Measurements from ENCODE around the gene WFDC6.
"Not testable (repeated sequence)": the region's sequence is repeated elsewhere in the genome, so short reads cannot be mapped to it uniquely, and the experiment has no call there.

Gene WFDC6

GRCh38 chr20:45539382-45539781 is at the start of gene WFDC6:
WFDC6 (minus strand) TSS chr20:45539482; CDS start chr20:45539407, 75 bp downstream.
- no peak for DNase-seq

DNA sequence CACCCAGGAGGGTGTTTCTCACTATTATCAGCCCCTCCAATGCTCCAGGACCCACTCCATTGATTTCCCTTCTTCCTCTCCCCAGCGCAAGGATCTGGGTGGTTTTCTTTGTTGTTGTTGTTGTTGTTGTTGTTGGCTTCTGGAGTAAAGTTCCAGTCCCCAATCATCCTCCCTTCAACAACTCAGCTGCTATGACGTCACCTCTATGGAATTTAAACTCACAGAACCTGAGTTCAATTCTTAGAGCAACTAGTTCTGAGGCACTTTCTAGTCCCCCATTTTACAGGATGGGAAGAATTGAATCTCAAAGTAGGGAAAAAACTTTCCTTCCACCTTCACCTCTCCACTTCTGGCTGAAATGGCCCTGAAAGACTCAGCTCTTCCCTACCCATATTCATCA is 49.5 kb upstream of the WFDC6 start:
- no peak for DNase-seq

- DNase-seq = not testable (repeated sequence)
Observed at GRCh38 chr20:45585986-45586385, 46.7 kb upstream of the WFDC6 start.

DNA sequence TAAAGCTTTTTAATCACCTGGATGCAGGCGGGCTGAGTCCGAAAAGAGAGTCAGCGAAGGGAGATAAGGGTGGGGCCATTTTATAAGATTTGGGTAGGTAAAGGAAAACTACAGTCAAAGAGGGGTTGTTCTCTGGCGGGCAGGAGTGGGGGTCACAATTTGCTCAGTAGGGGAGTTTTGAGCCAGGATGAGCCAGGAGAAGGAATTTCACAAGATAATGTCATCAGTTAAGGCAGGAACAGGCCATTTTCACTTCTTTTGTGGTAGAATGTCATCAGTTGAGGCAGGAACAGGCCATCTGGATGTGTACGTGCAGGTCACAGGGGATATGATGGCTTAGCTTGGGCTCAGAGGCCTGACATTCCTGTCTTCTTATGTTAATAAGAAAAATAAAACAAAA is 45.0 kb upstream of the WFDC6 start:
- not testable (repeated sequence) for DNase-seq

DNA sequence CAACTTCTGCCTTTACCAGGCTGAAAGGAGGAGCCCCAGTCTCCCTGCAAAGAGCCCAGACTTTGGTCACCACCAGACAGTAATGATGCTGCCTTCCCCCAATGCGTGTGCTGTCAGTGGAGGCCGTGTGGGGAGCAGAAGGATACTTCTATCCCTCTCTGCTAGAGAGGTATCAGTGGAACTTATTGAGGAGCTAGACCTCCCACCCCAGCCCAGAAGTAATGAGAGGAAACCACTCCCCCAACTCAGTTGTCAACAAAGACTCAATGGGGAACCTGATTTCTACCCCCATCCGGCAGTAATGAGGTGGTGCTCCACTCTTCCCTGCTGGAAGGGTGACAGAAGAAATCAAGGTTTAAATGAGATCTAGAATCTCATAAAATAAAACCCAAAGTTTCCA is 44.2 kb upstream of the WFDC6 start:
- DNase-seq = no peak

DNA sequence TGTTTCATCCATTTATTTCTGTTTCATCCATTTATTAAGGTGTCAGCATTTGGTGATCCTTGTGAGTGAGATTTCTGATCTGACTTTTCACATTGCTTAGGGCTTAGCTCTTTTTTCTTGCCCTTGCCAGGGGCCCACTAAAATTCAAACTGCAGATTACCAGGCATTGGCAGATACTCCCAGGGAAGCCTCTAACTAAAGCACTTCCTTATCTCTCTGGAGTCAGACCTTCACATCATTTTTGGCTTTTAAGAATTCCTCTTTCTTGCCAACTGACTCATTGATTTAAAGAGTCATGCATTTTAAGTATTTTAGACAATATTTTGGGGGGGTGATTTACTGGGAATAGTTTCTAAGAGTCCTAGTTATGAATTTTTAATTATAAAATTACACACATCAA is 42.4 kb upstream of the WFDC6 start:
- no peak for DNase-seq

DNA sequence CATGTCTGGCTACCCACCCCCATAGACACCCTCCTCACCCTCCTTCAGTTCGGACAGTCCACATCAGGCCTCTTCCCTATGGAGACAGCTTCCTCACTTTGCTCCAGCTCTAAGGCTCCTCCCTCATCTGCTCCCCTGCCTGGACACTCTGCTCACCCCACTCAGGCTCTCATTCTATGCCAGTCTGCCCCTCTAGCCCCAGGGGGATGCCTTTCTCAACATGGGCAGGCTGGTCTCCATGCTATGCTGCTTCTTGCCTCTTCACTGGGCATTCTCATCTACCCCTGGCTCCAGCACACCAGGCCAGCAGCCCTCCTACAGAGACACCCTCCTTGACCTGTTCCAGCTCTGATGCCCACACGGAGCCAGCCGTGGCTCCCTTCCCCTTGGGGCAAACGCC is 39.9 kb upstream of the WFDC6 start, which contains the start of gene WFDC8:
Gene WFDC8, minus strand, starts transcription at position 101 of the 400 bp plus-strand sequence. Its CDS starts 37 bp downstream, at position 64.
- no peak for DNase-seq

DNA sequence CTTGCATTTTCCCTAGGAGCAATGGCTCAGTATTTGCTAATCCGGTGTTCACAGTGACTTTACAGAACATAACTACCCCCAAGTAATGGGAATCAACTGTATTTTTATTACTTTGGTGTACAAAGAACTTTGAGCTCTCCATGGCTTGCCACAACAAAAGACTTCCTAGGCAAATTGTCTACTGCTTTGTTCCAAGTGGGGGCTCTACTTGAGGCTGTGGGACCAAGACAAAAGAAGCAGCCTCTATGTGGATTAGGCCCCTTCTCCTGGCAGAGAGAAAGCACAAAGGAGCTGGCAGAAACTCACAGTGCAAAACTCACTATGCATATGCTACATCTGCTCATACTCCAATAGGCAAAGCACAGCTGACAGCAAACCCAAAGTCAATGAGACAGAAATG is 38.9 kb upstream of the WFDC6 start:
- DNase-seq = no peak

DNA sequence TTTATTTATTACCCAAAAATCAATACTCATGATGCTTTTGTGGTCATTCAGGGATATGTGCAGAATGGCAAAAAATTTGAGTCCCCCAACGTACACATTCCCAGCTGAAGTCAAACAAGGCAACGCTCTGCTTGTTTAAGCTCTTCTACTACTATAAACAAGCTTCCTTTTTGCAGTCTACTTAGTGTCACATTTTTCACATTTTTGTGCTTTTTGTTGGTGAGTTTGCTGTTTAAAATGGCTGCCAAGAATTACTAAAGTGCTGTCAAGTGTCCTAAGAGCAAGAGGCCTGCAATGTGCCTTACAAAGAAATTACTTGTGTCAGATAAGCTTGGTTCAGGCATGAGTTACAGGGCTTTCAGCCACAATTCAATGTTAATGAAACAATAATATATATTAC is 37.7 kb upstream of the WFDC6 start:
- DNase-seq = no peak

DNA sequence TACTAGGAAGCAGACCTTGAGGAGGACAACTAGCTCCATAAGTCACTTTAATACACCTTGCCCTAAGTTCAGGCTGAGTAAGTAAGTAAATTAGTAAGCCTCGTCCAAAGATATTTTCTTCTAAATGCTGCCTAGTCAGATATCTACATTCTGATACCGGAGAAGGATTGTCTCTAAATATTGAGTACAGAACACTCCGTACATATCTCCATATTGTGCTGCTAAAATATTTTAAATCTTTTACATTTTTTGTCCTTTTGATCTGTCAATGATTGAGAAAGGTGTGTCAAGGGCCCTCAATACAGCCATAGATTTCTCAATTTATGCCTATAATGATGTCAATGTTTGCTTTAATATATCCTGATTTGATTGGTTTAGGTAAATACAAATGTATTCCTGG is 36.6 kb upstream of the WFDC6 start:
- DNase-seq = no peak

- not testable (repeated sequence) for DNase-seq
Observed at GRCh38 chr20:45569650-45570049, 30.4 kb upstream of the WFDC6 start.

DNA sequence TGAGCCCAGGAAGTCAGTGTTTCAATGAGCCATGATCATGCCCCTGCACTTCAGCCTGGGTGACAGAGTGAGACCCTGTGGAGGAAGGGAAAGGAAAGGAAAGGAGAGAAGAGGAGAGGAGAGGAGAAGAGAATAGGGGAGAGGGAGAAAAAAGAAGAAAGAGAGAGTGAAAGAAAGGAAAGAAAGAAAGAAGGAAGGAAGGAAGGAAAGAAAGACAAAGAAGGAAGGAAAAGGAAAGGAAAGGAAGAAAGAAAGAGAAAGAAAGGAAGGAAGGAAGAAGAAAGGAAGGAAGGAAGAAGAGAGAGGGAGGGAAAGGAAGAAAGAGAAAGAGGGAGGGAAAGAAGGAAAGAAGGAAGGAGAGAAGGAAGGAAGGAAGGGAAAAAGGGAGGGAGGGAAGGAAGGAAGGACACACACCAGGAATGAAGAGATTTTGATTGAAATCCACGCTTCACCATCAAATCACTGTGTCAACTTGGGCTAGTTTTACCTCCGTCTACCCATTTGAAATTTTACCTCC is 25.5 kb upstream of the WFDC6 start:
- no peak for DNase-seq

DNA sequence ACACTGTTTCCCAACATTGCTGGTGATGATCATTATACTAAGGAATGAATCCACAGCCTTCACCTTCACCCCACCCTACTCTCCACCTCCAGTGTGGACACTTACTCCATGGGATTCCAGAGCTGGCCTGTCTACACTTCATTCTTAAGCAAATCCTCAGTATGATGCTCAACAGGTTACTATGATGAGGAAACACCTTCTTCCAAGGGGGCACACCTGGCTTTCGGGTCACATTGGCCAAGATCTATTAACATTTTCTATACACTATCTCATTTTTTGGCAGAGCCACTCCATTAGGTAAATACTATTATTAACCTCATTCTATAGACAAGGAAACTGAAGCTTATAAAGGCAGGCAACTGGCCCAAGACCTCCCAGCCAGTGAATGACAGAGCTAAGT is 15.9 kb upstream of the WFDC6 start:
- DNase-seq = no peak

DNA sequence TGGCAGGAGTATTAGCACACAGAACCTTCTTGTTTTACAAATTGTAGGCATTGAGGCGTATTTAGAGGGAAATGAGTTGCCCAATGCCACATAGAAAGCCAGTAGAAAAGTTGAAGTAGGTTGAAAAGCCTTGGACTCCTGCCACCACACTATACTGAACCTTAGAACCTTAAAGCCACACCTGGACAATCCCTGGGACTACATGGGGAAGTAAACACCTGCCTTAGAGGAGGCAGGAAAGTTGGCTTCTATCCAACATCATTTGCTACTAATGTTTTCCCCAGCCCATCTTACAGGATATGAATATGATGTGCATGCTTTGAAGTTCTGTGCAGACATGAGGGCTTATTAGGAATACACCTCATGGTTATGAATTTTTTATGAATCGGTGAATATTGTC is 13.2 kb upstream of the WFDC6 start:
- DNase-seq = no peak

DNA sequence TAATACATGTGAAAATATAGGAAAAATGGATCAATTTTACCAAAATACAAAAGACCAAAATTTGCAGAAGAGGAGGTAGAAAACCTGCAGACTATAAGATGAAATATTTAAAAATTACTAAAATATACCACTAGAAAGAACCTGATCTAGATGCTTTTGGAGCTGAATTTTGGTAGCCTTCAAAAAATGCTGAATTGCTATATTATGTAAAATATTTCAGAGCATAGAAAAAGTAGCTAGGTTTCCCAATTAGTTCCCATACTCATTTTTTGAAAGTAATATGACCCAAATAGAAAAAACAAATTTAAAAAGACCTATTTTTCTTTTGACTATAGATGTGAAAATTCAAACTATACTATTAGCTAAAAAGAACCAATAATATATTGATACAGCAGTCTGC is 11.5 kb upstream of the WFDC6 start:
- DNase-seq = no peak

- no peak for DNase-seq
Observed at GRCh38 chr20:45548410-45548809, 9.1 kb upstream of the WFDC6 start.

GRCh38 chr20:45547206-45547770 is 8.0 kb upstream of the WFDC6 start, which contains the start of gene EPPIN:
EPPIN (minus strand) TSS chr20:45547401; CDS start chr20:45547357, 44 bp downstream.
- no peak for DNase-seq

GRCh38 chr20:45545754-45546453 is 6.6 kb upstream of the WFDC6 start:
- DNase-seq = no peak

DNA sequence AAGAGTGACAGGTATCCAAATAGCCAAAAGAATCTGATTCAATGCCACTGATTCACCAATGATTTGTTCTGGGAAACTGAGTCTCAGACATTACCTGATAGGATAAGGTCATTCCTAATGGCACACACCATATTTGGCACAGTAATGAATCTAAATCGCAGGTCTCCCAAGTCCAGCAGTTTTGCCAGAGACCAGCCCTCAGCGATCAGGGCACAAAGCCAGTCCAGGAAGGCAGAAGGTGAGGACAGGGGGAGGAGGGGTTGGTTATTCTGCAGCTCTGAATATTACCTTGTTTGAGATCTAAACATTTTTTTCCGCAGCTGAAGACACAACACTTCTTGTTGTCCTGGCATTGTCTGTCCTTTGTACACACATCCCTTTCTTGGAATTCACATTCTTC is 6.1 kb upstream of the WFDC6 start:
- no peak for DNase-seq

GRCh38 chr20:45538209-45538799 is 978 bp downstream of the WFDC6 start:
- no peak for DNase-seq

DNA sequence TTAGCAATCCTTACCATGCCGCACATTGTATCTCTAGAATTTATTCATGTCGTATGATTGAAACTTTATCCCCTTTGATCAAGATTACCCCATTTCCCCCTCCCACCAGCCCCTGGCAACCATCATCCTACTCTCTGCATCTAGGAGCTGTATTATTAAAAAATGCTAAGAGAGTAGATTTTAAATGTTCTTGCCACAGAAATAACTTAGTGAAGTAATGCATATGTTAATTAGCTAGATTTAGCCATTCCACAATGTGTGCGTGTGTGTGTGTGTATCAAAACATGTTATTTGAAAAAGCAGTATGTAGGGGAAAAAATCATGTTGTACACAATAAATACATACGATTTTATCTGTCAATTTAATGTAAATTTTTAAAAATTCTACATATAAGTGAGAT is 12.0 kb downstream of the WFDC6 start:
- no peak for DNase-seq

- no peak for DNase-seq
Observed at GRCh38 chr20:45523821-45524220, 15.5 kb downstream of the WFDC6 start.

DNA sequence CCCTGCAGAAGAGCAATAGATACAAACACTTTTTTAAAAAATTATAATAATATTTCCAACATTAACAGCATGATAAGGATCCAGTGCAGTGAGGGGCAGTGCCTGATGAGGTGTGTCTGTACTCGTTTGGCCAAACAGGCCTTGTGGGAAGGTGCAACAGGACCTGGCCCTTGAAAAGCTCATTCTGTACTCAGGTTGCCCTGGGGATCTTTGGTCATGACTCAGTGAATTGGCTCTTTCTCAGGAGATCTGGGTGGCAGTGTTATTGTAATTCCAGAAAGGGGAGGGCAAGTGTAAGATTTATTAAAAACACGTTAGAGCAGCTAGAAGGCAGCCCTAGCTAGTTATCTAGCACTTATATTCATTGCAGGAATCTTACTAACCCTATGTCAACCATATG is 21.0 kb downstream of the WFDC6 start:
- DNase-seq = no peak

All from CD4-positive, alpha-beta T cell treated with Interleukin-6 for 4 hours (primary cell).